ENCODE measurements around the gene WSCD1.

The WSCD1 gene

GRCh38 chr17:6124856-6125255 is 54.7 kb downstream of the WSCD1 start:
- no peak for TF ChIP-seq CTCF (IDR thresholded peaks at IDR 0.05; ENCODE audit: low read depth, low read length, missing control alignments)
- H3K4me3 ChIP-seq (replicated peaks; ENCODE audit: low read depth, low read length) = no peak overlapping the region
- no peak for DNase-seq (ENCODE audit: extremely low read depth, low read depth)

GRCh38 chr17:6126768-6127167 is 56.6 kb downstream of the WSCD1 start:
- no peak overlapping the region for H3K4me3 ChIP-seq (replicated peaks; ENCODE audit: low read depth, low read length)
- TF ChIP-seq CTCF (IDR thresholded peaks at IDR 0.05; ENCODE audit: low read depth, low read length, missing control alignments) = no peak
- DNase-seq (ENCODE audit: extremely low read depth, low read depth) = no peak

- DNase-seq (ENCODE audit: extremely low read depth, low read depth) = no peak
- TF ChIP-seq CTCF (IDR thresholded peaks at IDR 0.05; ENCODE audit: low read depth, low read length, missing control alignments) = no peak
- no peak overlapping the region for H3K4me3 ChIP-seq (replicated peaks; ENCODE audit: low read depth, low read length)
These were observed 64.5 kb downstream of the WSCD1 start for GRCh38 chr17:6134721-6135120.

- no peak overlapping the region for H3K4me3 ChIP-seq (replicated peaks; ENCODE audit: low read depth, low read length)
- no peak for DNase-seq (ENCODE audit: extremely low read depth, low read depth)
- no peak for TF ChIP-seq CTCF (IDR thresholded peaks at IDR 0.05; ENCODE audit: low read depth, low read length, missing control alignments)
These were observed 65.1 kb downstream of the WSCD1 start for GRCh38 chr17:6135236-6135635.

GRCh38 chr17:6135996-6136395 is 65.8 kb downstream of the WSCD1 start:
- TF ChIP-seq CTCF (IDR thresholded peaks at IDR 0.05; ENCODE audit: low read depth, low read length, missing control alignments) = no peak
- DNase-seq (ENCODE audit: extremely low read depth, low read depth) = no peak
- no peak overlapping the region for H3K4me3 ChIP-seq (replicated peaks; ENCODE audit: low read depth, low read length)

GRCh38 chr17:6137716-6138502 is 67.7 kb downstream of the WSCD1 start:
- H3K4me3 ChIP-seq (replicated peaks; ENCODE audit: low read depth, low read length) = no peak overlapping the region
- no peak for DNase-seq (ENCODE audit: extremely low read depth, low read depth)
- TF ChIP-seq CTCF (IDR thresholded peaks at IDR 0.05; ENCODE audit: low read depth, low read length, missing control alignments) = no peak
